Anterior cingulate cortex (tissue), 58 donors: Measurements from ENCODE around the gene ZNF442.
"Not testable (repeated sequence)": the region's sequence is repeated elsewhere in the genome, so short reads cannot be mapped to it uniquely, and the experiment has no call there.

ENCODE experiments used
- DNase-seq, 58 donors: peaks; one replicate each; lab custom pipeline; 2025; lab: John Stamatoyannopoulos, UW

ZNF442 gene

DNA sequence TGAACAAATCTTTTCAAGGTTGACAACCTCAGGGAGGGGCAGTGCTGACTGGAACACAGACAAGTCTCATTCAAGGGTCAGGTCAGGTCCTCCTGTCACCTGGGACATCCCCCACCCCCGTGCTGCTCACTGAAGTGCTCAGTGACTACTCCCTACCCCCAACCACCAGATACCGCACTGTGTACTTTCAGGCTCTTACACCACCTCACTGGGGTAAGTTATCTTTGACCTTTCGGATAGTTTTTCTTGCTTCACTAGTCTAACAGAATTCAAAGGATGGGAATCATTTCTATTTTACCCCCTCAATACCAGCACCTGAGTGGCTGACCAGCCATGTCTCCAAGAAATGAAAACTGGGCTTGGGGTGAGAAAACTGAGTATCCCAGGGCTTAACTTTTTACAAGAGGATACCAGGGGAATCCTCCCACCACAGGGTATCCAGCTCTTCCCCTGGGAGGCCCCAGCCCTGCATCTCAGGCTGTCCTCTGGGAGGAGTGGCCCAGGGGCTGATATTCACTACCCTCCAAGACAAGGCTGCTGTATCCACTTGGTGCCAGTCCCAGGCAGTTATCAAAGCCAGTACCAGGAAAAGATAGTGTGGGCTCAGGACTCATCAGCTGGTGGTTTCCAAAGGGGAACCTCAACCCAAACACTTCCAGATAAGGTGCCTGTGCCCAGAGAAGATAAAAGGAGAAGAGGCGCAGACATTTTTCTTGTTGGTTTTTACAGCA lies 34.1 kb downstream of the ZNF442 start:
- DNase-seq: no peak

DNA sequence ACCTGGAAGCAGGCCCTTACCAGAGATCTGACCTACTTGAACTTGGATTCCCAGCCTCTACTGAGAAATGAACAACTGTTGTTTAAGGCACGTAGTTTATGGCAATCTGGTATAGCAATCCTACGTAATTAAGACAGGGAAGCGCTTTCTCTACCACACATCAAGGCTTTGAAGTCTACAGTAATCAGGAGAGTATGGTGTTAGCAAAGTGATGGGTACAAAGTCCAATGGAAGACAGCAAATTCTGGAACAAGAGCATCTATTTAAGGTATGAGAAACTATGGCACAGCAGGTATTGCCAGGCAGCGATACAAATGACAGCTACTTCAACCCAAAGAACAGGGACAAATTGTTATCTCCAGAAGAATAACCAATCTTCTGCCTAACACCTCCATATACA lies 35.1 kb downstream of the ZNF442 start:
- no peak for DNase-seq

DNA sequence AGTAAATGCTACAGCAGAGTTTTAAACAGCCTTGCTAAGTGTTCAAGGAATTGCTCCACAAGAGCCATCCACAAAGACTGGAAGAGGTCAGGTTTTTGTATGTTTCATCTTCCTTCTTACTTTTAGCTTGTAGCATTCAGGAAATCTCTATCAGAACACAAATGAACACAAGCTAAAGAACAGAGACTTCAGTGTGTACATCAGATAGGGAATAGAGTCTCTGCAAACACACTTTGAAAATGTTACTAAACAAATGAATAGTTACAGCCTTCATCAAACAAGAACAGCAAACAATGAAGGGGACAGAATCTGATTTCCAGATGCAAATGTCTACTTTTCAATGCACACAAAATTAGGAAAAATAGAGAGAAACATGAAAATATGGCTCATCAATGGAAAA lies 39.8 kb downstream of the ZNF442 start:
- DNase-seq: no peak

DNA sequence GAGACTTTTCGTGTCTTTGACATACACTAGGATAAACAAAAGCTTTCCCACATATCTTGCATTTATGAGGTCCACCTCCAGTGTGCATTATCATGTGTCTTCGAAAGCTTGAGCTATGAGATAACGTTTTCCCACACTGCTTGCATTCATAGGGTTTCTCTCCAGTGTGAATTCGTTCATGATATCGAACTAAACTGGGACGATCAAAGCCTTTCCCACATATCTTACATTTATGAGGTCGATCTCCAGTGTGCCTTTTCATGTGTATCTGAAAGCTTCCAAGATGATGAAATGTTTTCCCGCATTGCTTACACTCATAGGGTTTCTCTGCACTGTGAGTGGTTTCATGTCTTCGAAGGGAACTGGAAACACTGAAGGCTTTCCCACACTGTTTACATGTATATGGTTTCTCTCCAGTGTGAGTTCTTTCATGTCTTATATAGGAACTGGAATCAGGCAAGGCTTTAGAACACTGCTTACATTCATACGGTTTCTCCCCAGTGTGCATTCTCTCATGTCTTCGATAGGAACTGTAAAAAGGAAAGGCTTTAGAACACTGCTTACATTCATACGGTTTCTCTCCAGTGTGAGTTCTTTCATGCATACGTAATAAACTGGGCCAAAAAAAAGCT lies 46.6 kb downstream of the ZNF442 start:
- no peak for DNase-seq

DNA sequence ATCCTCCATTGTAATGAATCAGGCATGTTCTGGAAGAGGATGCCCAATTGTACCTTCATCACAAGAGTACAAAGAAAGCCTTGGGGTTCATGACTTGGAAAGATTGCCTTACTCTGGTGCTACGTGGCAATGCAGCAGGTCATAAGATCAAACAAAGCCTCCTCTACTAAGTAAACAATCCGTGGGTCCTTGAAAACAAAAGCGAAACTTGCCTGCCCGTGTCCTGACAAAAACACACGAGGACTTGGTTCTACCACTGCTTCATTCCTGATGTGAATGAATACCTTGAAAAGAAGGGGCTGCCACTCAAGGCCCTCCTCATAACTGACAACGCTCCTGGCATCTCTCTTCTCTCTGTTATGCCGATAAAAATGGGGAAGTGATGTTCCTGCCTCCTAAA lies 50.9 kb downstream of the ZNF442 start:
- no peak for DNase-seq

DNA sequence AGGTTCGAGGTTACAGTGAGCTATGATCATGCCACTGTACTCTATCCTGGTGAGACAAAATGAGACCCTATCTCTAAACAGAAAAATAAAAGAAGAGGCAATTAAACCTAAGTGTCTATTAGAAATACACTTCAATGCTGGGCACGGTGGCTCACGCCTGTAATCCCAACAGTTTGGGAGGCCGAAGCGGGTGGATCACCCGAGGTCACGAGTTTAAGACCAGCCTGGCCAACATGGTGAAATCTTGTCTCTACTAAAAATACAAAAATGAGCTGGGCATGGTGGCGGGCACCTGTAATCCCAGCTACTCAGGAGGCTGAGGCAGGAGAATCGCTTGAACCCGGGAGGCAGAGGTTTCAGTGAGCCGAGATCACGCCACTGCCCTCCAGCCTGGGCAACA lies 56.6 kb downstream of the ZNF442 start:
- not testable (repeated sequence) for DNase-seq
